HG03565 (cell line): ENCODE results near the gene THSD4.
"Not testable (repeated sequence)": the region's sequence is repeated elsewhere in the genome, so short reads cannot be mapped to it uniquely, and the experiment has no call there.

Experiments
- ATAC-seq: cut with Tn5 transposase; IDR thresholded peaks from one replicate; pipeline ENCODE4 v1.9.1; 2021; ENCODE audit warnings: mild to moderate bottlenecking, moderate library complexity; ENCODE audit not compliant: unreplicated experiment

Gene THSD4

DNA sequence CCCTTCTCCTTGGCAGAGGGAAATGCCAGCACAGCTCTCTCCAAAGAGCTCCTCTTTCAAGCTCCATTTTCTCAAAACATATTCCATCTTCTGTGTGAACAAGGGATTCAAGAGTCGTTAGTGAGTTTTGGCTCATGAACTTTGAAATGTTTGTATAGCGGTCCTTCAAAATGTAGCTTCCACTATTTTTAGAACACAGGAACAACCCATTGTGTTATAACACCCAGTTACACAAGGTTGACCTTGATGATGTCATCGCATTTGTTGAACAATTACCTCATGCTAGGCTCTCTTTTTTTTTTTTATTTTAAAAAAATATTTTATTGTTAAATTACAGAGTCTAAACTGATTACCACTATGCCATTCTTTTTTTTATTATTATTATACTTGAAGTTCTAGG lies 251.7 kb downstream of the THSD4 start:
- ATAC-seq: no peak

DNA sequence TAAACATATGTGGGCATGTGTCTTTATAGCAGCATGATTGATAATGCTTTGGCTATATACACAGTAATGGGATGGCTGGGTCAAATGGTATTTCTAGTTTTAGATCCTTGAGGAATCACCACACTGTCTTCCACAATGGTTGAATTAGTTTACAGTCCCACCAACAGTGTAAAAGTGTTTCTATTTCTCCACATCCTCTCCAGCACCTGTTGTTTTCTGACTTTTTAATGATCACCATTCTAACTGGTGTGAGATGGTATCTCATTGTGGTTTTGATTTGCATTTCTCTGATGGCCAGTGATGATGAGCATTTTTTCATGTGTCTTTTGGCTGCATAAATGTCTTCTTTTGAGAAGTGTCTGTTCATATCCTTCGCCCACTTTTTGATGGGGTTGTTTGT lies 252.5 kb downstream of the THSD4 start:
- not testable (repeated sequence) for ATAC-seq

DNA sequence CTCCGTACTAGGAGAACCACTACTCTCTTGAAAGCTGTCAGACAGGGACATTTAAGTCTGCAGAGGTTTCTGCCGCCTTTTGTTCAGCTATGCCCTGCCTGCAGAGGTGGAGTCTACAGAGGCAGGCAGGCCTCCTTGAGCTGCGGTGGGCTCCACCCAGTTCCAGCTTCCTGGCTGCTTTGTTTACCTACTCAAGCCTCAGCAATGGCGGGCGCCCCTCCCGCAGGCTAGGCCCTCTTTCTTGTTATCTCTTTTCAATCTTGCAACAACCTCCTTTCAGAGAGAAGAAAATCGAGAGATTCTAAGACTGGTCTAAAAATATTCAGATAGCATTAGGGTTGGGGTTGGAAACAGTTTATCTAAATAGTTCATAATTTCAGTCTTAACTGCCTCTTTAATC lies 257.5 kb downstream of the THSD4 start:
- not testable (repeated sequence) for ATAC-seq

DNA sequence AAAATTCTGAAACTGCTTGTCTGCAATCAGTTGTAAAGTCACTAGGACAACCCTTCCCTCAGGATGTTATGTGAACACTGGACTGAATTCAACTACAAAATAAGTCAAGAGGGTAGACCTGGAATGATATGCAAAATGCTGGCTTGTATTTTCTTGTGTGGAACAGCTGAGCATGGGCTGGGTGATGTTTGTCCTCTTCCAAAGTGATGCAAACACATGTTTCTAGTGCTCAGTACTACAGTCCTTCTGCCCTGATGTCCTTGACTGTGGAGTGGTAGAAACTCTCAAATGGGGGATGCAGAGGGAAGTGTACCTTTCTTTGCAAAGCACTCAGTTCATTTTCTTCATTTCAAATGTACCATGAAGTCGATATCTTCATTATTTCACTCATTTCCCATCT lies 258.6 kb downstream of the THSD4 start:
- ATAC-seq: no peak

DNA sequence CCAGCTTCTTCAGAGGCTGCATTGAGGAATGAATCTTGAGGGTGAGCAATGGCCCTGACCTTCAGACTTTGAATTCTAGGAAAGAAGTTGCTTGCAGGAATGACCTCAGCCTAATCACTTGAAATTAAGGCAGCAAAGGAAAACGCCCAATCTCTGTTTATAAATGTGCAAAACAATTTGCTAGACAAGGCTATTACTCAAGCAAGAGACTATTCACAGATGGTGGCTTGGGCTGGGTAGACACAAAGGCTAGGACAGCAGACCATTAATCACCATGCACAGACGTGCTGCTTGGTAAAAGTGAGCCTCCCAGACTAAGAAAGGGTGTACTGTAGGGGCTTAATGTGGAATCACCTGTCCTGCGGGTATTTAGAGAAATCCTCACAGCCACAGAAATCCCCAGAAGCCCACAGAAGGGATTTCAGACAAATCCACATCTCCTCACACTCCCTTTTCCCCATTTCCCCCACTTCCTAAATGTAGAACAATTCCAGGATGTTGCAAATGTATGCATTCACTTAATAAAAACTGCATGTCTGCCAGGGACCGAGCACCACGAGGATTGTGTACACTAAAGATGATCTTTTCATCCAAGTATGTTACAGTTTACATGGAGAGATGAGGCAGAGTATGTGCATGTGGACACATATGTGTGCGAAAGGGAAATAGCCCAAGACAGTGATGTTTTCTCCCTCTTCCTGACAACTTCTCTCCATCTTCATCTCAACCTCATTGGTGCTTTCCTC lies 259.5 kb downstream of the THSD4 start:
- no peak for ATAC-seq

DNA sequence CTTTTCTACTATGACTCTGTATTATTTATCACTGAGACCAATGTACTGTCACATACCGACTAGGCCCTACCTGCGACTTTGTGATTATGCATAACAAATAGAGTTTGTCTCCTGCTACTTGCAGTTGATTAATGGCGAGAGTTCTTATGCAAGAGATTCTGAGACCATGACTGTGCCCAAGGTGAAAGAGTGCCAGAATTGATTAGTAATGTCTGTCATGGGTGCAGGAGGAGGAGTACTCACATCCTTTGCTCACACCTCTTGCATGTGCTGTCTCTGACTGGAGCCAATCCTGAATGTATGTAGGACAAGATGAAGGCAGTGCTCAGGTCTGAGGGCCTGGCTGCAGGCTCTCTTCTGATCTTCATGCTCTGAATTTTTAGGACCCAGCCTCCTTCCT lies 260.7 kb downstream of the THSD4 start:
- no peak for ATAC-seq

DNA sequence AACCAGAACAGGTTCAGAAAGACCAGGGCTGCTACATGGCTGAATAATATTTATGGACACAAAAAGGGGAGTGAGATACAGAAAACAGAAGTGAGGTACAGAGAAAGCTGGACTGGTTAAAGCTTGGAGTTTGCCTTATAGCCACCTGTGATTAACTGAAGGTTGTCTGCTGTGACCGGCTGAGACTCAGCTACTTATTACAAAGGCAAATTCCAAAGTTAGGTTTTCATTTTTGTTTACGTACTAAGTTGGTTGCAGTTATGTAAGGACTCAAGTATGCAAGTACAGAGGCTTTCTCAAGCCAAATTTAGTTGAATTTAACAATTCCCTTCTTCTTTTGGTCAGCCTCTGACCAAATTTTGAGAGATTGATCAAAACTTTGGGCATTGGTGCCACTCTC lies 264.6 kb downstream of the THSD4 start:
- no peak for ATAC-seq

DNA sequence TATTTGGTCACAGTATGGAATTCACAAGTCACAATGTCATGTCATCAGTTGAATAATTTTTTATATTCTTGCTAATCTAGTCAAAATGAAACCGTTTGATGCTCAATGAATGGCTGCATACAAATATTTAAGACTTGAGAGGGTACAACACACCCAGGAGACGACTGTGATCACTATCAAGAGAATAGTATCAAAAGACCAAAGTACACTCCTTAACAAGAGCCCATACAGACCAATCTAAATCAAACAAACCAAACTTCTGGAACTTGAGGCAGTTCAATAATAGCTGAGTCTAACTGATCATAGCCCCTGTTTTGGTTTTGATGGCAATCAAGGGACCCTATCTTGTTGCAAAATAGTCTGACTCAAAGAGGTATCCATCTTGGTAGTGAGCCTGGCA lies 265.1 kb downstream of the THSD4 start:
- ATAC-seq: no peak

DNA sequence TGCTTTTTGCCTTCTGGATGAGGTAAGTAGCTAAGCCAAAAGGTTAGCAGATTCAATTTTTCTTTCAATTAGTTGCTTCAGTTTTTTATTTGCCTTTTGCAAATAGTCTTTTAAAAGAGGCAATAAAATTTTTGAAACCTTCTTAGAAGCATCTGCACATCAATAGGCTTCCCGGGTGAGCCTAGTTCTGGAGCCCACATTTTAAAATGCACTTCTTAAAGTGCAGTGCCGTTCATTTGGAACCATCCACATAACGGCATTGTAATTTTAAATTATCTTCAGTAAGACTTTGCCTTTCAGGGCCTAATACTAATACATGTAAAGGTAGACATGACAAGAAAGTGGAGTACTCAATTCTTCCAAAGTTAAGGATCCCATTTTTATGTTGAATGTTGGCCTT lies 269.2 kb downstream of the THSD4 start:
- ATAC-seq: no peak

DNA sequence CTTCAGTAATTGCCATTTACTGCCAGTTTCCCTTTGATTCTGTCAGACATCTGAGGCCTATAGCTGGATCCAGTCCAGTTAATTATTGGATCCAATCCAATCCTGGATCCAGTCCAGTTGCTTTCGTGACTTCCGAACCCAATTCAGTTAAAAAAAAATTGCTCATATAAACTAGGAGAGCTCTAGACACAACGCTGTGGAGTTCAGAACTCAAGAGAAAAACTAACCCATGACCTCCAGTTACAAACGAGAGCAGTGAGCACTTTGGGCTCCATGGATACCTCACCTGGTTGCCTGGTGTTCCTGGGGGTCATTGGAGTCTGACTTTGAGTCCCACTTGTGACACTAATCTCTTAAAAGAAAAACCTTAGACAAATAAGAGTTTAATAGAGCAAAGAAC lies 269.8 kb downstream of the THSD4 start:
- no peak for ATAC-seq

DNA sequence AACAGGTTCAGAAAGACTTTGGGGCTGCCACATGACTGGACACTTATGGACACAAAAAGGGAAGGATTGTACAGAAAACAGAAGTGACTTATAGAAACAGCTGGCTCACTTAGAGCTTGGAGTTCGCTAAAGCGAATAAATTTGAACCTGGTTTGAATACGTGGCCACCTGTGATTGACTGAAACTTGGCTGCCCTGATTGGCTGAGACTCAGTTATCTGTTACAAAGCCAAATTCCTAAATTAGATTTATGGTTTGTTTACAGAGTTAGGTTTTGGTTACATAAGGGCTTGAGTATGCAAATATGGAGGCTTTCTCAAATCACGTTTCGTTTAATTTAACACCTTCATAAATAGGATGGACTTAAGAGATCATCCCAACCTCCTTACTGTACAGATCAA lies 270.2 kb downstream of the THSD4 start:
- ATAC-seq: no peak

DNA sequence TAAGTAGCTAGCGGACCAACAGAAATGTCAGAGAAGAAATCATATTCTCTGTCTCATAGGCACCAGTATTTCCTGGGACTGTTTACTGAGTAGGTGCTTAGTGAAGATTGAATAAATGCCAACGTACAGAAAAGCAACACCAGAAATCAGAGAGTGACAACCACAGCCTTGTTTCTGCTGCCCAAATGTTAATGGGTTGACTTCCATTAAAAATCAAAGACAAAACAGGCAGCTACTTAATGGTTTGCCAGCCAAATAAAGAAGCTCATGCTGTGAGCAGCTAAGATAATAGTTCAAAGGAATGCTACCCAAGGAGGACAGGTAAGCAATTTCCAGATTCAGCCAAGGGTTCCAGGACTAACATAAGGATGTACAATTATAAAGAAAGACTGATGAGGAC lies 270.7 kb downstream of the THSD4 start:
- no peak for ATAC-seq

DNA sequence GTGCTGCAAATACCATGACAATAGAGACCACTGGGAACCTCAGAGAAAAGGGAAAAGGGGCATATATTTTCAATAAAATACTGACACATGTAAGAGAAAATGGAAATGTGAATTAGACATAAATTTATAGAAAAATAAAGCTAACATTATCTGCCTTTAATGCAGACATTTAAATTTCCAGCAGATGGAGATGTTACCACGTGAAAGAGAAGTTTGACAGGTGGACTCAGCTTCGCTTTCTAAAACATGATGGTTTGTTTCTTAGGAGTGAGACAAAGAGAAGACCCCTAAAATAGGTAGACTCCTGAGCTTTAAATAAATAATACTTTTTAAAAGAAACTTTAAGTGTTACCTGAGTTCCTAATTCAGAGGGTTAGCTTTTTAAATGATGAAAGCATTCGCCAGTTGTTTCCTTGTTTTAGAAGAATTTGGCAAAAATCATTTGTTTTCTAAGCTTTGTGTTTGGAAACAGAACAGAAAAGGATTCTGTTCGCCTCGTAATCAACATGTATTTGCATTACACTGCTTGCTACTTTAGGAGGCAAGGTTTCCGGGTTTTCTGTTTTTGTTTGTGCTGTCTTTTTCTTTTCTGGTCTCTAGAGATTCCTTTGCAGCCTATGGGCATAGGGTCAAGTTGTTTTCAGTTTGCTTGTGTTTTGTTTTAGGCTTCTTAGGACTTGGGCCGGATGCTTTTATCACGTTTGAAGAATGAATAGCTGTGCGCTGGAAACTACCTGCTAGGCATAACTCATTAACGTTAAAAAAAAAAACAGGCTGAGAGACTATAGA lies 271.4 kb downstream of the THSD4 start:
- ATAC-seq: no peak

DNA sequence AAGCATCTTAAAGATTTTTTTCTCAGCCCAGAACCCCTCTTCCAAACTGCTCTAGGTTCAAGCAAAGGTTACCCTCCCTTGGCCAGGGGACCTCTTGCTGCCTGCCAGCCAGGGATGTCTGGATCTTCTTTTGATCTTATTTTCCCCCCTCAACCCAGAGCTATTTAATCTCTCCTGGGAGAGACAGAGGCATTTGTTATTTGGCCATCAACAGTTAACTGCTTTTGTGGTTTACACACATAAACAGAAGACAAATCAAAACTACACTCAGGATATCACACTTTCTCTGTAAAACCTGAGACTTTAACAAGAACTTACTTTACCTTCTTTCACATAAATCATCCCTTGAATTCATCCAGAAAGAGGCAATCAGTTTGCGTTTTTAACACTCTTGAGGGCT lies 272.5 kb downstream of the THSD4 start:
- ATAC-seq: no peak

DNA sequence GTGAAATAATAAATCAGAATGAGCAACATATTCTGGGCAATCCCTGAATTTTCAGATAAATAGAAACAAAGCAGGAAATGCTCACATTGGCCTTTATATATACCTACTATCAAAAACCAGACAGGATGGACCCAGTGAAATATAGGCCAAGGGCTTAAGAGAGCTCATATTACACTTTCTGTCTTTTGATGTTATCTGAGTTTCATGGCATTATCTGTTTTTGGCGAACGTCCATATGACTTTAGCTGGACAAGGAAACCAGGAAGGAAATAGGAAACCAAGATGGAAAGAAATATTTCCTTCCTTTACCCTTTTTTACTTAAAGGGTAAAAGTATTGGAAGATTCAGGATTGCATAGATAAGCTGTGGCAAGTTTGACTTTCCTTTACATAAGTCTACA lies 274.8 kb downstream of the THSD4 start:
- ATAC-seq: no peak

DNA sequence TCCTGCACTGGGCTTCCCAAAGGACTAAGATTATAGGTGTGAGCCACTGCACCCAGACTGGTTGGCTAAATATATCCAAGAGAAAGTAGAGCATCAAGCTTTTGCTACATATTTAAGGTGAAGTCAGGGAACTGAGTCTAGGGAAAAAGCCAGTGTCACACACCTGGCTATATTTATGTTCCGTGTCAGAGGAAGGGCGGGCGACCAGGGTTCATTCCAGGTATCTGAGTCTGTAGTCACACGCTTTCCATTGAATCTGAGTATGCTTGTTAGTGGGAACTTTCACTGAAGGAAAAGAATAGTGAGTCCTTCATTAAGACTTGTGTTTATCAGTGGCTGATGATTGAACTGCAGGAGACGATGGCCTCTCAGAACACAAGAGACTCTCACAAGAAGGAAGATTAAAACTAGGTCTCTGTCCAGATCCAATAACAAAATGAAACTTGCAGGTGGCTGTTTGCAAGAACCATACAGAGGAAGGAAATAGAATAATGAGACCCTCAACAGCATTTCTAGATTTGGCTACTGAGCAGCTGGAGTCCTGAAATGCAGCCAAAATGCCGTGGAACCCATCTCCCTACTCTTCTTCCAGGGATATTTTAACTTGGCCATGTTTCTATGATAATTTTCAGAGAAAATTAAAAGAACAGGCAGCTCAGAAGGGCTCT lies 276.3 kb downstream of the THSD4 start:
- no peak for ATAC-seq

DNA sequence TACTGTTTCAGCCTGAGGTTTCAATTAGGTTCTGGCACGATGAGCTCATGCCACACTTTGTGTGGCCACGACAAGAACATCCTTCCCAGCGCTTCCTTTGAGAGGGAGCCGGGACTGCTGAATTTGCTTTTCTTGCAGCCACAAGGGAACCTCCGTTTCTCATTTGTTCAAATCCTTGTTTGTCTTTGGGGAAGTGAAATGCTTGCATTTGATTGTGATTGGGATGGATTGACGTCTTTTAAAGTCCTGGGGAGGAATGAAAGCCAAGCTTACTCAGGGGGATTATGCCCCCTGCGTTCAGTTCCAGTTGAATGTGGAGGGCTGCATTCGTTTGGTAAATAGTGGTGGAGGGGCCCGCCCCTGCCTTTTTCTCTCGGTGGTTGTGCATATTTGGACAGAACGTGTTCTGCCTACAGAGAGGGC lies 277.6 kb downstream of the THSD4 start:
- ATAC-seq: no peak

DNA sequence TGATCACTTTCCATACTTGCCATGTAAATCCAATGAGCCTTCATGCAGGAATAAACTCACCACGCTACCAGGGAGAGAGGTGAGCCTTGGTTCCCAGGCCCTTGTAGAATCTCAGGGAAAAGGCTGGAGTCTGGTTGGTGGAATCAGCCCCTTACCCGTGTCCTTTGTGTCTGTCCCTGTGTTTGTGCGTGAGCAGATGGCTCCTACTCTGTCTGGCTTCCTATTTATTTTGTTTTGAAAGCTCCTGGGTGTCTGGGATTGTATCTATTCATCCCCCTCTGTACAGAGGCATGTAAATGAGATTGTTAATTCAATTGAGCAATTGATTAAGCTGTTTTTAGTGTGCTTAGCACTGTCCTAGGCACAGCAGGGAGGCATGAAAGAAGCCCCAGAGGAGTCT lies 278.1 kb downstream of the THSD4 start:
- ATAC-seq: no peak

DNA sequence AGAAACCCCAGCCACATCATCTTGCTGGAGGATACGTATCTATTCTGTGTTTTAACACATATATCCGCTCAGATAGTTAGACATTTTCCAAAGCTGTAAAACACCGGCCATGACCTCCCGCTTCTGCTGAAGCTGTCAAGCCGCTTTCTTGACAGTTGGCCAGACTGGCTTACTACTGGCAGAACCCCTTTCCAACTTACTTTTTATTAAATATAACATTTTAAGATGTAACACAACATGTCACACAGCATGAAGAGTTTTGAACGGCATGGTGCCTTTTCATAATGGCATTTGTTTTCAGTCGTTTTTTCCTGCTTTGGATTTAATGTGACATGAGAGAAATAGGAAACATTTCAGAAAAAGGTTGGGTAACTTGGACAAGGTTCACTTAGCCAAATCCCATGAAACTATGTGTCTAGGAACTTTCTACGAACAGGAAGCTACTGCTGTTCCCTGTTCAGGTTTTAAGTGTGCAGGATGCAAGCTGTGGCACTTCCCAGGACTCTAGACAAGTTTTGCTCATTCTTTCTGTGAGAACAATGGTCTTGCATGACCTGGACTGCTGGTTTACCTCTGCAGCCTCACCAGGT lies 281.4 kb downstream of the THSD4 start:
- ATAC-seq: no peak

DNA sequence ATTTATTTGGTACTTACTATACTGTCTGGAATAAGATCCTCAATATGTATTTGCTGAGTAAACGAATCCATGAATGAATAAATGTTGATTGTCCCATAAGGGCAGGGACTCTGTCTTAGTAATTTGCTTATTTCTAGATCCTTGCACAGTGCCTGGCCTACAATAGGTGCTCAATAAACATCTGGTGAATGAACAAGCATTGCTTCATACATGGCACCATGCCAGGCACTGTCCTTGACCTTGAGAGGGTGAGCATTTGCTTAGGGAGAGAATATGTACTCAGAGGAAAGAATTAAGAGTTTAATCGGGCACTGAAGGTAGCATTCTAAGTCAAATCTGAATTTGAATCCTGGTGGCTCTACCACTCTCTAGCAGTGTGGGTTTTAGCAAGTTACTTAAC lies 282.1 kb downstream of the THSD4 start:
- ATAC-seq: no peak

DNA sequence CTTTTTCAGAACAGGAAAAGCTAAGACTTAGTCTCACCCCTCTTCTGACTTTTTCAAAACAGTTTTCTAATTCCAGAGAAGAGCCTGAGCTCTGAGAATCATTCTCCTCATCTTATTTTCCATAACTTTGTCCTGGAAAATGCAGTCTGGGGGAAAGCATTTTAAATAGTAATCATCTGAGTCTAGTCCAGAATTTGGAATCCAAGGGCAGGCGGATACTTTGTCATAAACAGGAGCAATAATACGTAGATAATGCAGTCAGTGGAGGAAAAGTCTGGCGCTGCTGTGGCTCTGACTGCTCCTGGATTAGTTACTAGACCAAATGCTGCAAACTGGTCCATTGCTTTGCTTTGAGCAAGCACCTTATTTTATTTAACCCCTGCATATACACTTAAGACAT lies 285.0 kb downstream of the THSD4 start:
- ATAC-seq: no peak

DNA sequence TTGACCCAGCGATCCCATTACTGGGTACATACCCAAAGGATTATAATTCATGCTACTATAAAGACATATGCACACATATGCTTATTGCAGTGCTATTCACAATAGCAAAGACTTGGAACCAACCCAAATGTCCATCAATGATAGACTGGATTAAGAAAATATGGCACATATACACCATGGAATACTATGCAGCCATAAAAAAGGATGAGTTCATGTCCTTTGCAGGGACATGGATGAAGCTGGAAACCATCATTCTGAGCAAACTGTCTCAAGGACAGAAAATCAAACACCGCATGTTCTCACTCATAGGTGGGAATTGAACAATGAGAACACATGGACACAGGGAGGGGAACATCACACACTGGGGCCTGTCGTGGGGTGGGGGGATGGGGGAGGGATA lies 286.5 kb downstream of the THSD4 start:
- not testable (repeated sequence) for ATAC-seq
